Uterus (tissue), 4 donors: ENCODE results near the gene STIM2. TPM values are rescaled to one million over a fixed set of nuclear protein-coding genes. Genes with fewer than 3 reads are reported as not detected.

Source experiments
- DNase-seq, 2 donors: peaks; one replicate each; pipeline ENCODE4 v3.0.0-alpha.2; 2019 to 2020
- H3K27ac ChIP-seq, 2 donors: fragments of 200-600 bp; sonication (generic); 1 replicate in 1 of 2; 2 replicates in 1 of 2; pipeline ENCODE4 v1.5.1; 2016 to 2018
- H3K27me3 ChIP-seq, 2 donors: fragments of 200-600 bp; sonication (generic); one replicate each; pipeline ENCODE4 v1.5.1; 2018 to 2019; ENCODE audit warnings: control low read depth in 1 of 2
- H3K36me3 ChIP-seq, 2 donors: fragments of 200-600 bp; sonication (generic); one replicate each; pipeline ENCODE4 v1.5.1; 2019; ENCODE audit warnings: control low read depth in 1 of 2
- H3K4me1 ChIP-seq, 2 donors: fragments of 200-600 bp; sonication (generic); one replicate each; pipeline ENCODE4 v1.5.1; 2018 to 2019; ENCODE audit warnings: control low read depth in 1 of 2
- H3K4me3 ChIP-seq, 2 donors: fragments of 200-600 bp; sonication (generic); 1 replicate in 1 of 2; 2 replicates in 1 of 2; pipeline ENCODE4 v1.5.1; 2018 to 2019; ENCODE audit warnings: mild to moderate bottlenecking in 1 of 2
- H3K9me3 ChIP-seq, 2 donors: fragments of 200-600 bp; sonication (generic); one replicate each; pipeline ENCODE4 v1.5.1; 2019; ENCODE audit warnings: control low read depth in 1 of 2
- POLR2A ChIP-seq, 2 donors: fragments of 450-650 bp; IDR thresholded peaks; one replicate each; pipeline ENCODE4 v1.6.1; 2016; ENCODE audit warnings: antibody characterized with exemption in 2 of 2, mild to moderate bottlenecking in 1 of 2, moderate library complexity in 1 of 2
- intact Hi-C: fragments of 100-400 bp; cut with DNase I; formaldehyde crosslinking; loops from one replicate; pipeline ENCODE4 v1.15.1; 2023; ENCODE audit warnings: low total_unique reads
- total RNA-seq, 4 donors: library from RNA; depleted of rRNA in 3 of 4; stranded (reverse); fragments of >200 nt in 3 of 4; gene quantifications; one replicate each; pipeline versions ENCODE4 v1.1.0 to v1.2.4, GENCODE V29; 2014 to 2023
- TF ChIP-seq, protein P1 (sequence below), 4 experiments: fragments of 200-600 bp in 2 of 4; fragments of 450-650 bp in 2 of 4; sonication (generic) in 2 of 4; IDR thresholded peaks; one replicate each; pipeline ENCODE4 v1.5.1; 2016 to 2019; ENCODE audit warnings: antibody characterized with exemption in 4 of 4, mild to moderate bottlenecking in 2 of 4, moderate library complexity in 1 of 4
- donor health status: DM: yes; HTN: yes; CAD: no.

The STIM2 gene
- total RNA-seq, 4 donors from 2014 or later = 27.9 to 38.2 (median 29.4) TPM

DNA sequence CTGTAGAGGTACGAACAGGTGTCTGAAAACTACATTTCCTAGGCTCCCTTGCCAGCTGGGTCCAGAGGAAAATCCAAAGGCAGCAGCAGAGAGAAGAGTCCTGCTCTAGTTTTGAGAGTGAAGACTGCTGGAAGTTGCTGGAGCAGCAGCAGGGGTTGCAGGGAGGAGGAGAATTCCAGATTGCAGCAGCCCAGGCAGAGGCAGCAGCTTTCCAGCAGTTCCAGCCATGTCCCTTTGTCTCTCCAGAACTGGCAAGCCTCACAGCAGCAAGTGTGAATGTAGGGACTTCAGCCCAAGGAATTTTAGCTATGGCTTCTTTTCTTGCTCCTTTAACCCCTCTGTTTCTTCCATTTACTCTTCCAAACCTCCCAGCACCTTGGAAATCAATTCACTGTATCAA lies 24.1 kb upstream of the STIM2 start:
- Histone ChIP-seq H3K27ac (no peak overlapping the region), H3K9me3 (no peaks in the 10 kb centered on the region), H3K27me3 (no peaks in the 10 kb centered on the region), H3K36me3 (no peaks in the 10 kb centered on the region), H3K4me3 (no peak overlapping the region), H3K4me1 (no peaks in the 10 kb centered on the region)
- TF ChIP-seq, protein P1, sequence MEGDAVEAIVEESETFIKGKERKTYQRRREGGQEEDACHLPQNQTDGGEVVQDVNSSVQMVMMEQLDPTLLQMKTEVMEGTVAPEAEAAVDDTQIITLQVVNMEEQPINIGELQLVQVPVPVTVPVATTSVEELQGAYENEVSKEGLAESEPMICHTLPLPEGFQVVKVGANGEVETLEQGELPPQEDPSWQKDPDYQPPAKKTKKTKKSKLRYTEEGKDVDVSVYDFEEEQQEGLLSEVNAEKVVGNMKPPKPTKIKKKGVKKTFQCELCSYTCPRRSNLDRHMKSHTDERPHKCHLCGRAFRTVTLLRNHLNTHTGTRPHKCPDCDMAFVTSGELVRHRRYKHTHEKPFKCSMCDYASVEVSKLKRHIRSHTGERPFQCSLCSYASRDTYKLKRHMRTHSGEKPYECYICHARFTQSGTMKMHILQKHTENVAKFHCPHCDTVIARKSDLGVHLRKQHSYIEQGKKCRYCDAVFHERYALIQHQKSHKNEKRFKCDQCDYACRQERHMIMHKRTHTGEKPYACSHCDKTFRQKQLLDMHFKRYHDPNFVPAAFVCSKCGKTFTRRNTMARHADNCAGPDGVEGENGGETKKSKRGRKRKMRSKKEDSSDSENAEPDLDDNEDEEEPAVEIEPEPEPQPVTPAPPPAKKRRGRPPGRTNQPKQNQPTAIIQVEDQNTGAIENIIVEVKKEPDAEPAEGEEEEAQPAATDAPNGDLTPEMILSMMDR (IDR thresholded peaks at IDR 0.05) = no peak
- TF ChIP-seq POLR2A (IDR thresholded peaks at IDR 0.05) = no peak
- intact Hi-C loops = no loop called here
- no peak for DNase-seq

DNA sequence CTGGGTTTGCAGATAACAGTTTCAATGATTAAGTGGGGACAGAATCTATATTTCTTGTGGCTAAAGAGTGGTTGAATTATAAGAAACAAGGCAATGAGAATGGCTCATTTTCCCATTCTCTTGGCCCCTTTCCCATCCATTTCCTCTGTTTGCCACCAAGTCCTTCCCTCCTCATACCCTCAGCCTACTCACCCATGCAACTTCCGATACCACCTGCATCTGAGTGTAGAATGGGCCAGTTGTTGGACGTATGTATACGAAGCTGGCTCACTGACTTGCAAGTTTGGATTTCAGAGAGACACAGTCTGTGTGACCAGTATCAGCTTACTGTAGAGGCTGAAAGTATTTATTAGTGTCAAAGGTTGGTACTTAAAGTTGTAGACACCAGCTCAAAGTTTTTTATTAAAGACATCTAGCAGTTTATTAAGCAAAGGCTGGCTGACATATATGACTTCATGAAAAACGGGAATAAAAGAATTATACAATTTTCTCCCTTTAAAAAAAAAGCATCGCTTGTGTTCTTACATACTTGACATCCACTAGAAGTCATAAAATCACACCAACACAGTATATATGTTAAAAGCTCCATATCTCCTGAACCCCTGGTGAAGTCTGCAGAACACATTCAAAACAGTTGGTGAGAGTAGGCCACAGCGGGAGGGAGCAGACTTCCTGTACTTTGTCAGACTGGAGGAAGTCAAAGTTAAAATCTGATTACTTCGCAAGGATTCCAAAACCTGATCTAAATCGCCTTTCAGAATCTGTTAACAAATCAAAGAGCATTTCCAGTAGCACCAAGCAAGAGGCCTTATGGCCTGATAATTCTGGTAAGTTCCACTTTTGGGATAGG lies 22.4 kb upstream of the STIM2 start:
- no peak for DNase-seq
- Histone ChIP-seq H3K4me3 (no peak overlapping the region), H3K36me3 (no peaks in the 10 kb centered on the region), H3K27me3 (no peaks in the 10 kb centered on the region), H3K9me3 (no peaks in the 10 kb centered on the region), H3K4me1 (no peaks in the 10 kb centered on the region), H3K27ac (no peak overlapping the region)
- intact Hi-C loops = no loop called here
- TF ChIP-seq, protein P1 (IDR thresholded peaks at IDR 0.05) = no peak
- TF ChIP-seq POLR2A (IDR thresholded peaks at IDR 0.05) = no peak

DNA sequence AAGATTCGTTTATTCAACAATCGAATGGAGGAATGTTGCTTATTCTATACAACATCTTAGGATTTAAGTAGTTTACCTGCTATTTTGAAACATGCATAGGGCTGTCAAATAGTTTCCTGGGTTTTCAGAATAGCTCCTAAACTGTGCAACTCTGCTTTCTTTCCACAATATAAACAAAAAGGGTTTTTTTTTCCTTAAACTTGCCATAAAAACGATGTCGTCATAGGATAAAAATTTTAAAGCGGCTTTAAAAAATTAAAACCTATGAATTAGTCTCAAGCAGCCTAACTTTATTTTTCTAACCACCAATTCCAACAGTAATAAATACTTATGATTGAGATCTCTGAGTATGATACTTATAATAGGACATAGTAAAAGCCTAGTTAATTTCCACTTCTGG lies 21.6 kb upstream of the STIM2 start:
- TF ChIP-seq, protein P1 (IDR thresholded peaks at IDR 0.05) = no peak
- TF ChIP-seq POLR2A (IDR thresholded peaks at IDR 0.05) = no peak
- Histone ChIP-seq H3K4me1 (no peaks in the 10 kb centered on the region), H3K27me3 (no peaks in the 10 kb centered on the region), H3K4me3 (no peak overlapping the region), H3K9me3 (no peaks in the 10 kb centered on the region), H3K27ac (no peak overlapping the region), H3K36me3 (no peaks in the 10 kb centered on the region)
- DNase-seq = no peak
- intact Hi-C loops = no loop called here

DNA sequence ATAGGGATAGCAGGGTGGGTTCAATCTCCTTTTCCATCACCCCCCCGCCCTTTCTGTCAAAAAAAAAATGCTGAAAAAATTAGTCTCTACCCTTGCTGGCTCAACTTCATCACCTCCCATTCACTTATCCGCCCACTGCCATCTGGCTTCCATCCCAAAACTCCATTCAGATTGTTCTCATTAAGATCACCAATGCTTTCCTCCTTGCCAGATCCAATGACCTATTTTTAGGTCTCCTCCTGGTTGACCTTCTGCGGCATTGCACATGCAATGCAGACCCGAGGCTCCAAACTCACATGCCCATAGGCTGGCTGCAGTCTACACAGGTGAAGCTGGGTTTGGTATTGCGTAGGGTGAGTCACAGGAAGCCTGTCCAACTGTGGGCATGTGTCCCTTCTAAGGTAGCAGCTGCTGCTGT lies 21.1 kb upstream of the STIM2 start:
- H3K4me1 ChIP-seq = no peaks in the 10 kb centered on the region
- no peaks in the 10 kb centered on the region for H3K9me3 ChIP-seq
- H3K27ac ChIP-seq = no peak overlapping the region
- intact Hi-C loops = no loop called here
- no peak for DNase-seq
- no peak overlapping the region for H3K4me3 ChIP-seq
- H3K27me3 ChIP-seq = no peaks in the 10 kb centered on the region
- no peaks in the 10 kb centered on the region for H3K36me3 ChIP-seq
- TF ChIP-seq, protein P1 (IDR thresholded peaks at IDR 0.05) = no peak
- no peak for TF ChIP-seq POLR2A (IDR thresholded peaks at IDR 0.05)

DNA sequence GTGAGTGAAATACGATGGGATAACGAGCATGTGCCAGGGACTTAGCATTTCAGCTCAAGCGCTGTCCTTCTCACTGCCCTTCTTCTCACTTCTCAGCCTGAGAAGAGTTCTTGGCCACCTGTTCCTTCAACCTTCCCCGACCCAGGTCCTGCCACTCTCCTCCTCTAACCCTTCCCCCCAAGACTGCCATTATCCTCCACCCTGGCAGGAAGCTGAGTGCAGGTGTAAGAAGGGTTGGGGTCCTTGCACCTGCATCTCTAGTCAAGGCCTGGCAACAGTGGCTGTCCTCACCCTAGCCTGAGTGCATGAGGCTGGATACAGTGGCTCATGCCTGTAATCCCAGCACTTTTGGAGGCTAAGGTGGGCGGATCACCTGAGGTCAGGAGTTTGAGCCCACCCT lies 19.9 kb upstream of the STIM2 start:
- no peak for DNase-seq
- TF ChIP-seq, protein P1 (IDR thresholded peaks at IDR 0.05) = no peak
- TF ChIP-seq POLR2A (IDR thresholded peaks at IDR 0.05) = no peak
- intact Hi-C loops = no loop called here

More for the DNA sequence above, 19.9 kb upstream of the STIM2 start:
- H3K9me3 ChIP-seq = no peaks in the 10 kb centered on the region
- H3K4me3 ChIP-seq = no peak overlapping the region
- H3K27me3 ChIP-seq = no peaks in the 10 kb centered on the region
- H3K27ac ChIP-seq = no peak overlapping the region
- H3K36me3 ChIP-seq = no peaks in the 10 kb centered on the region
- H3K4me1 ChIP-seq = no peaks in the 10 kb centered on the region
